CD4-positive, alpha-beta T cell treated with Interleukin-4 for 4 hours (primary cell): ENCODE results near the gene ZNF836.

Experiments
- DNase-seq: peaks from one replicate; pipeline ENCODE4 v3.0.0-alpha.2; 2020

ZNF836 gene

DNA sequence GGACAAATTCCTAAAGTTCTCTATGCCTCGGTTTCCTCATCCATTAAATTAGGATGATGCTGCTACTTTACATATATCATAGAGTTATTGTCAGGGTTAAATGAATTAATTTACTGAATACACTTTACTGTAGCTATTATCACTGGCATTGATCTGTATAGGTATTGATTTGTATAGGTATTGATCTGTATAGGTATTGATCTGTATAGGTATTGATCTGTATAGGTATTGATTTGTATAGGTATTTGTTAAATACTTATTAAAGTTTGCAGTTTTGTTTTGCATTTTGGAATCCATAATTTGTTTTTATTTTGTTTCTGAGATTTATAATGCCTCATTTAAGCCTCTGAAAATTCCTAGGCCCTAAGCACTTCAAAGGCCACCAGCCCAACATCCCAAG is 16.0 kb upstream of the ZNF836 start:
- DNase-seq: no peak

- peak; percentile 2 for DNase-seq
Measured at GRCh38 chr19:52176574-52176973, 5.2 kb upstream of the ZNF836 start.

DNA sequence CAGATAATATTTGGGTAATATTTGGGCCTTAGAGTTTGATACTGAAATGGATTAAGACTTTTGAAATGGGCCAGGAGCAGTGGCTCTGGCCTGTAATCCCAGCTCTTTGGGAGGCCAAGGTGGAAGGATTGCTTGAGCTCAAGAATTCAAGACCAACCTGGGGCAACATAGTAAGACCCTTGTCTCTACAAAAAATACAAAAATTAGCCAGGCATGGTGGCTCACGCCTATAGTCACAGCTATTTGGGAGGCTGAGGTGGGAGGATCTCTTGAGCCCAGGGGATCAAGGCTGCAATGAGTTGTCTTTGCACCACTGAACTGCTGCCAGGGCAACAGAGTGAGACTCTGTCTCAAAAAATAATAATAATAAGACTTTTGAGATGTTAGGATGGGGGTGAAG is 926 bp upstream of the ZNF836 start:
- DNase-seq: no peak

- DNase-seq: no peak
Measured at GRCh38 chr19:52170863-52171320, 529 bp downstream of the ZNF836 start.

- DNase-seq: no peak
Measured at GRCh38 chr19:52170304-52170703, 1.1 kb downstream of the ZNF836 start.

DNA sequence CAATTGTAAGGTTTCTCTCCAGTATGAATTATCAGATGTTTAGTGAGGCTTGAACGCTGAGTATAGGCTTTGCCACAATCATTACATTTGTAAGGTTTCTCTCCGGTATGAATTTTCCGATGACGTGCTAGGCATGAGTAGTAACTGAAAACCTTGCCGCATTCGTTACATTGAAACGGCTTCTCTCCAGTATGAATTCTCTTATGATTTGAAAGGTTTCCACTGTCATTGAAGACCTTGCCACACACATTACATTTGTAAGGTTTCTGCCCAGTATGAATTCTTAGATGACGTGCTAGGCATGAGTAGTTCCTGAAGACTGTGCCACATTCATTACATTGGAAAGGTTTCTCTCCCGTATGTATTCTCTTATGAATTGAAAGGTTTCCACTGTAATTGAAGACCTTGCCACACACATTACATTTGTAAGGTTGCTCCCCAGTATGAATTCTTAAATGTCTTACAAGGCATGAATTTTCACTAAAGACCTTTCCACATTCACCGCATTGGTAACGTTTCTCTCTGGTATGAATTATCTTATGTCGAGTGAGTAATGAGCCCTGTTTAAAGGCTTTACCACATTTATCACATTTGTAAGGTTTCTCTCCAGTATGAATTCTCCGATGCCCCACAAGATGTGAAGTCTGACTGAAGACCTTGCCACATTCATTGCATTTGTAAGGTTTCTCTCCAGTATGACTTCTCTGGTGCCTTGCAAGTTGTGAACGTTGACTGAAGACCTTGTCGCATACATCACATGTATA is 15.6 kb downstream of the ZNF836 start:
- no peak for DNase-seq

GRCh38 chr19:52148256-52148655 is 23.2 kb downstream of the ZNF836 start:
- DNase-seq: no peak

DNA sequence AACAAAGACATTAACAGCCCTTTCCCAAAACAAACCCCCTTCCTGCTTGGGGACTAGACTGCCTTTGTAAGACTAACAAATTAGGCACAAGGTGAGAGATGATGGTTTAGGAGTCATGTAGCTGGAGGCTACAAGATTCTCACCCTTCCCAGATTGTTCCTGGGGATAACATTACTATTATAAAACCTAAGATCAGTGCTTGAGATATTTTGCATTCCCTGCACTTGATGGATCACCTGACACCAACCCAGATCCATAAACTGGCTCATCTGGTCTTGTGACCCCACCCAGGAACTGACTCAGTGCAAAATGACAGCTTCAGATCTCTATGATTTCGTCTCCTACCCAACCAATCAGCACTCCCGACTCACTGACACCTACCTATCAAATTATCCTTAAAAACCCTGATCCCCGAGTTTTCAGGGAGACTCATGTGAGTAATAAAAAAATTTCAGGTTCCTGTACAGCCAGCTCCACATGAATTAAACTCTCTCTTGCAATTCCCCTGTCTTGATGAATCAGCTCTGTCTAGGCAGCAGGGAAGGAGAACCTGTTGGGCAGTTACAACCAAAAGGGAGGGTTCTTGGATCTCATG is 29.3 kb downstream of the ZNF836 start:
- DNase-seq: no peak

GRCh38 chr19:52141203-52141602 is 30.2 kb downstream of the ZNF836 start:
- no peak for DNase-seq

- DNase-seq: no peak
Measured at GRCh38 chr19:52140032-52140710, 31.2 kb downstream of the ZNF836 start.

GRCh38 chr19:52139252-52140031 is 32.0 kb downstream of the ZNF836 start, which contains the start of gene ZNF616:
ZNF616 (minus strand) TSS chr19:52139938; CDS start chr19:52130512, 9,426 bp downstream.
- DNase-seq: peak; percentile 95

- DNase-seq: no peak
Measured at GRCh38 chr19:52138983-52139251, 32.5 kb downstream of the ZNF836 start.

- DNase-seq: no peak
Measured at GRCh38 chr19:52138278-52138982, 33.0 kb downstream of the ZNF836 start.

DNA sequence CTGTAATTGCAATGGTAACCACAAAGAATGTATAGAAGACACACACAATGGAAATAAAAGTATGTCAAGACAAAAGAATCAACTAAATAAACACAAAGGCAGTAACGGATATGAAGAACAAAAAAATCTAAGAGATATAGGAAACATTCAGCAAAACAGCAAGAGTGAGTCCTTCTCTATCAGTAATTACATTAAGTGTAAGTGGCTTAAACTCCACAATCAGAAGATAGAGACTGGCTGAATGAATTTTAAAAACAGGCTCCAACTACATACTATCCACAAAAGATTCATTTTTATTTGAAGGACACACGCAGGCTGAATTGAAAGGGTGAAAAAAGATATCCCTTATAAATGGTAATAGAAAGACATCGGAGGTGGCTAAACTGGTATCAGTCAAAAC is 51.1 kb downstream of the ZNF836 start:
- no peak for DNase-seq

GRCh38 chr19:52115526-52116053 is 55.8 kb downstream of the ZNF836 start:
- no peak for DNase-seq

- DNase-seq: no peak
Measured at GRCh38 chr19:52114691-52115090, 56.7 kb downstream of the ZNF836 start.

DNA sequence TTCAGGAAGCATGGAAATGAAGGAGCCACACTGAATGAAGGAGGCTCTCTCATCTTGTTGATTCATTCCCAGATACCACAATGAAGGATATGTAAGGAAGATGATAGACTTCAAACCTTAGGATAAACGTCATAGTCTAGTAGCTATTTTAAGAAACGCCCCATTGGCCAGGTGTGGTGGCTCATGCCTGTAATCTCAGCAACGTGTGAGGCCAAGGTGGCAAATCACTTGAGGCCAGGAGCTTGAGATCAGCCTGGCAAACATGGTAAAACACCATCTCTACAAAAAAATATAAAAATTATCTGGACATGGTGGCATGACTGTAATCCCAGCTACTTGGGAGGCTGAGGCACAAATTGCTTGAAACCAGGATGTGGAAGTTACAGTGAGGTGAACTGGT is 58.8 kb downstream of the ZNF836 start:
- no peak for DNase-seq

GRCh38 chr19:52110780-52111179 is 60.6 kb downstream of the ZNF836 start:
- no peak for DNase-seq
